ENCODE results near the gene CDK6. TPM values are rescaled to one million over a fixed set of nuclear protein-coding genes. Genes with fewer than 3 reads are reported as not detected.

CDK6 gene
- total and polyA plus RNA-seq, 2 of the 8 experiments (the other 6 are each of a cell fraction or from before 2014, with no cell fraction given): 5.9 to 18.9 TPM

- TF ChIP-seq JUN (IDR thresholded peaks at IDR 0.05; ENCODE audit: low read depth, low read length): no peak
- no peak for TF ChIP-seq CEBPB (IDR thresholded peaks at IDR 0.05; ENCODE audit: low read depth, low read length)
- TF ChIP-seq RXRA (IDR thresholded peaks at IDR 0.05; ENCODE audit: insufficient read depth, low read depth, low read length): no peak
These were observed 113.8 kb downstream of the CDK6 start (continued) for GRCh38 chr7:92722541-92722940.

Data from H1 (cell line).